Left renal cortex interstitium (tissue), 4 donors: ENCODE results near the gene PROSER3. TPM values are rescaled to one million over a fixed set of nuclear protein-coding genes. Genes with fewer than 3 reads are reported as not detected.

Experiments
- DNase-seq, 4 donors: peaks; one replicate each; pipeline ENCODE4 v3.0.0-alpha.2; 2013; ENCODE audit warnings: low read depth in 4 of 4, low spot score in 2 of 4, missing footprints in 1 of 4
- polyA plus RNA-seq, 4 donors: library from polyadenylated mRNA; unstranded; fragments of 120-200 nt; gene quantifications; one replicate each; pipeline ENCODE4 v1.2.1, GENCODE V29; 2013; ENCODE audit not compliant: insufficient read length in 4 of 4

The PROSER3 gene
- polyA plus RNA-seq, 4 donors: 11.5 to 28.6 (median 18.2) TPM

GRCh38 chr19:35812220-35813042, 54.5 kb downstream of the PROSER3 start, which contains the start of gene PRODH2:
PRODH2 (minus strand) TSS chr19:35812845; CDS start chr19:35812805, 40 bp downstream.
- DNase-seq: no peak

DNA sequence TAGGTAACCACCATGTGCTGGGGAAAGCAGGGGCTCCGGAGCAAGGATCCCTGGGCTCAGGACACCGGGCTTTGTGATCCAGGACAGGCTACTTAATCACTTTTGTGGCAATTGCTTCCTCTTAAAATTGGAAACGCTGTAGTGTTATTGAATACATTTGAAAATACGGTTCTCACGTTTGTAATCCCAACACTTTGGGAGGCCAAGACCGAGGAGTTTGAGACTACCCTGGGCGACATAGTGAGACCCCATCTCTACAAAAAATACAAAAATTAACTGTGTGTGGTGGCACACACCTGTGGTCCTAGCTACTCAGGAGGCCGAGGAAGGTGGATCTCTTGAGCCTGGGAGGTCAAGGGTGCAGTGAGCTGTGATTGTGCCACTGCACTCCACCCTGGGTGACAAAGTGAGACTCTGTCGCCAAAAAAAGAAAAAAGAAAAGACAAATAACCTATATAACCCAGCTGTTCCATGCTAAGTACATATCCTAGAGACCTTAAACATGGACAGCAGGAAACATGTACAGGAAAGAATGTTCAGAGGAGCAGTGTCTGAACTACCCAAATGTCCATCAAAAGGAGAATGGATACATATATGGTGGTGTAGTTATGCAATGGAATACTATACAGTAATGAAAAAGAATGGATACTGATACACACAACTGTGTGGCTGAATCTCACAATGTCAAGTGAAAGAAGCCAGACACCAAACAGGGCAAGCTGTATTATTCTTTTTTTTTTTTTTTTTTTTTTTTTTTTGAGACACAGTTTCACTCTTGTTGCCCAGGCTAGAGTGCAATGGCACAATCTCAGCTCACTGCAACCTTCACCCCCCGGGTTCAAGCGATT, 55.3 kb downstream of the PROSER3 start:
- DNase-seq: no peak

DNA sequence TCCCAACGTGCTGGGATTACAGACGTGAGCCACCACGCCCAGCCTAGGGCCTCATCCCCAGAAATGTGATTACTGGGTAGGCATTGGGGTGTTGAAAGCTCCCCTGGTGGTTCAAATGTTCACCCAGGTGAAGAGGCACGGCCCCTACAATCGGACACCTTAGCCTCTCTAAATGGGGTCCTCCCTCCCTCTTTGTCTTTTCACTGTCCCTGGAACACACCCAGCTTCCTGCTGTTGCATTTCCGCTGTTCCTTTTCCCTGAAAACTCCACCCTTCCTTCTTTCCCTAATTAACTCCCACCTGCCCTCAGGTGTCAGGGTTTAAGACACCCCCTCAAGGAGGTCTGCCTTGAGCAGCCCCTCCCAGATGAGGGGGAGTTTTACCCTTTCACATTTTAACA, 58.3 kb downstream of the PROSER3 start:
- DNase-seq: no peak

DNA sequence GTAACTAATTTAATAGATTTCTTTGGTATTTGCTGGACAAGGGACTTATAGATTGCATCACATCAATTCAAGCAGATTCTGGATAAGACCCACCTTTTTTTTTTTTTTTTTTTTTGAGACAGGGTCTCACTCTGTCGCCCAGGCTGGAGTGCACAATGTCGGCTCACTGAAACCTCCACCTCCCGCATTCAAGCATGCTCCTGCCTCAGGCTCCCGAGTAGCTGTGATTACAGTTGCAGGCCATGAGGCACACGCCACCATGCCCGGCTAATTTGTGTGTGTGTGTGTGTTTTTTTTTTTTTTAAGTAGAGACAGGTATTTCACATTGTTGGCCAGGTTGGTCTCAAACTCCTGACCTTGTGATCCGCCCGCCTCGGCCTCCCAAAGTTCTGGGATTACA, 58.9 kb downstream of the PROSER3 start:
- DNase-seq: no peak

GRCh38 chr19:35818445-35818844, 60.5 kb downstream of the PROSER3 start:
- DNase-seq: no peak

Other genes starting within 250 kb of the PROSER3 start
- 100 to 1,000 TPM in 2 of 4 donors, 10 to 100 TPM in 2; 69.7 to 135 (median 107) TPM for gene DMKN, start 244.5 kb upstream of the PROSER3 start, polyA plus RNA-seq
- under 1 TPM in 3 of 4 donors, not detected in 1; 0.10 to 0.24 (median 0.21) TPM for gene SBSN, start 229.9 kb upstream of the PROSER3 start, polyA plus RNA-seq
- gene GAPDHS, start 224.7 kb upstream of the PROSER3 start, polyA plus RNA-seq: not detected
- gene TMEM147, start 212.6 kb upstream of the PROSER3 start, polyA plus RNA-seq: 100 to 1,000 TPM in 2 of 4 donors, 10 to 100 TPM in 2; 80.6 to 113 (median 93.9) TPM
- gene ATP4A, start 194.5 kb upstream of the PROSER3 start, polyA plus RNA-seq: under 1 TPM in 1 of 4 donors, not detected in 3; 0.05 TPM
- gene PMIS2, start 172.0 kb upstream of the PROSER3 start, polyA plus RNA-seq: not detected
- gene HAUS5, start 145.4 kb upstream of the PROSER3 start, polyA plus RNA-seq: 10 to 100 TPM; 18.2 to 30.9 (median 26.9) TPM
- 10 to 100 TPM; 57.1 to 94.4 (median 73.3) TPM for gene RBM42, start 129.1 kb upstream of the PROSER3 start, polyA plus RNA-seq
- 1 to 10 TPM; 1.1 to 3.6 (median 2.6) TPM for gene ETV2, start 116.4 kb upstream of the PROSER3 start, polyA plus RNA-seq
- gene COX6B1, start 109.9 kb upstream of the PROSER3 start, polyA plus RNA-seq: 100 to 1,000 TPM; 302 to 435 (median 348) TPM
- 10 to 100 TPM in 3 of 4 donors, 1 to 10 TPM in 1; 9.8 to 26.7 (median 15.8) TPM for gene UPK1A, start 91.7 kb upstream of the PROSER3 start, polyA plus RNA-seq
- under 1 TPM; 0.17 to 0.91 (median 0.44) TPM for gene ZBTB32, start 53.6 kb upstream of the PROSER3 start, polyA plus RNA-seq
- 10 to 100 TPM; 24.2 to 42.6 (median 34.2) TPM for gene KMT2B, start 40.2 kb upstream of the PROSER3 start, polyA plus RNA-seq
- 1 to 10 TPM; 2.8 to 4.6 (median 3.7) TPM for gene IGFLR1, start 15.7 kb upstream of the PROSER3 start, polyA plus RNA-seq
- gene U2AF1L4, start 12.8 kb upstream of the PROSER3 start, polyA plus RNA-seq: 10 to 100 TPM; 15.7 to 21.8 (median 19.7) TPM
- 10 to 100 TPM; 54.5 to 78.6 (median 66.5) TPM for gene PSENEN, start 12.5 kb upstream of the PROSER3 start, polyA plus RNA-seq
- 10 to 100 TPM; 11.5 to 13.0 (median 12.4) TPM for gene LIN37, start 9.6 kb upstream of the PROSER3 start, polyA plus RNA-seq
- gene HSPB6, start 1.1 kb upstream of the PROSER3 start, polyA plus RNA-seq: 10 to 100 TPM; 19.4 to 32.3 (median 25.1) TPM
- 10 to 100 TPM; 10.9 to 53.7 (median 30.0) TPM for gene ARHGAP33, start 17.4 kb downstream of the PROSER3 start, polyA plus RNA-seq
- 10 to 100 TPM; 24.2 to 60.6 (median 39.9) TPM for gene PRODH2, start 54.7 kb downstream of the PROSER3 start, polyA plus RNA-seq
- gene NPHS1, start 94.3 kb downstream of the PROSER3 start, polyA plus RNA-seq: 100 to 1,000 TPM; 101 to 226 (median 168) TPM
- 10 to 100 TPM in 3 of 4 donors, 1 to 10 TPM in 1; 7.7 to 12.8 (median 11.5) TPM for gene KIRREL2, start 98.7 kb downstream of the PROSER3 start, polyA plus RNA-seq
- gene APLP1, start 110.4 kb downstream of the PROSER3 start, polyA plus RNA-seq: 10 to 100 TPM; 19.3 to 32.8 (median 28.3) TPM
- 1 to 10 TPM; 1.3 to 6.0 (median 4.1) TPM for gene NFKBID, start 142.4 kb downstream of the PROSER3 start, polyA plus RNA-seq
- 1 to 10 TPM; 3.0 to 4.5 (median 3.4) TPM for gene HCST, start 144.4 kb downstream of the PROSER3 start, polyA plus RNA-seq
- gene TYROBP, start 150.1 kb downstream of the PROSER3 start, polyA plus RNA-seq: 10 to 100 TPM in 2 of 4 donors, 1 to 10 TPM in 2; 8.2 to 13.5 (median 11.1) TPM
- gene LRFN3, start 178.2 kb downstream of the PROSER3 start, polyA plus RNA-seq: 10 to 100 TPM in 3 of 4 donors, 1 to 10 TPM in 1; 8.6 to 19.9 (median 14.3) TPM
- 10 to 100 TPM; 12.4 to 19.8 (median 15.0) TPM for gene SDHAF1, start 237.0 kb downstream of the PROSER3 start, polyA plus RNA-seq